Fibroblast of villous mesenchyme (primary cell): ENCODE results near the gene GNG11. TPM values are rescaled to one million over a fixed set of nuclear protein-coding genes. Genes with fewer than 3 reads are reported as not detected.
A peak's percentile ranks its signal among the peaks of the same experiment; 100 is the strongest.

Experiments
- DNase-seq: peaks from one replicate; pipeline ENCODE4 v3.0.0-alpha.2; 2010; ENCODE audit warnings: low read depth
- H3K4me3 ChIP-seq: 2 replicates; pipeline ENCODE4 v1.5.1; 2011; ENCODE audit warnings: low read depth, mild to moderate bottlenecking, low read length
- CTCF ChIP-seq: IDR thresholded peaks from 2 replicates; pipeline ENCODE4 v1.5.1; 2012; ENCODE audit warnings: low read depth, mild to moderate bottlenecking, low read length; ENCODE audit not compliant: insufficient read depth
- total RNA-seq: library from RNA; depleted of rRNA; stranded (reverse); fragments of >200 nt; gene quantifications from 2 replicates; pipeline ENCODE4 v1.2.3, GENCODE V29; 2012

The GNG11 gene
- total RNA-seq, 1 donor = 67.4 TPM

GRCh38 chr7:93923942-93924341, 2.4 kb downstream of the GNG11 start:
- TF ChIP-seq CTCF = no peak
- peak overlapping the region; percentile 86 for H3K4me3 ChIP-seq
- DNase-seq = peak; percentile 44

- no peak for TF ChIP-seq CTCF
- DNase-seq = no peak
- no peak overlapping the region for H3K4me3 ChIP-seq
These were observed 5.3 kb downstream of the GNG11 start for GRCh38 chr7:93926800-93927199.

GRCh38 chr7:93927585-93927984, 6.0 kb downstream of the GNG11 start:
- no peak for DNase-seq
- H3K4me3 ChIP-seq = no peak overlapping the region
- no peak for TF ChIP-seq CTCF

GRCh38 chr7:93931655-93932054, 10.1 kb downstream of the GNG11 start:
- TF ChIP-seq CTCF = no peak
- DNase-seq = no peak
- H3K4me3 ChIP-seq = no peak overlapping the region

DNA sequence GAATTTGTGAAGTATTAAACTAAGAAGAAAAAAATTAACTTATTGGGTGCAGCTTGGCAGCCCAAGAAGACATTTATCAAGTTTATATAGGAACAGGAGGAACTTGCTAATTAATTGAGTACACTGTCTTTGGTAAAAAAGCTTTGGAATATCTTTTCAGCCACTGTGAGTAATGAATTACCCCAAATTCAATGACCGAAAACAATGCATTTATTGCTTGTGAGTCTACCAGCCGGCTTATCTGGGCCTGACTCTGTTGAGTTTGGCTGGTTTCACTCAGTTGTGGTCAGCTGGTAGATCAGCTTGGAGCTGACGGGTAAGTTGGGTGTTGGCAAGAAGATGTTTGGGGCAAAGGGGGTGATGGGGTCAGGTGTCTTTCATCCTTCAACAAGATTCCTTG, 11.6 kb downstream of the GNG11 start:
- H3K4me3 ChIP-seq = no peak overlapping the region
- no peak for TF ChIP-seq CTCF
- no peak for DNase-seq

DNA sequence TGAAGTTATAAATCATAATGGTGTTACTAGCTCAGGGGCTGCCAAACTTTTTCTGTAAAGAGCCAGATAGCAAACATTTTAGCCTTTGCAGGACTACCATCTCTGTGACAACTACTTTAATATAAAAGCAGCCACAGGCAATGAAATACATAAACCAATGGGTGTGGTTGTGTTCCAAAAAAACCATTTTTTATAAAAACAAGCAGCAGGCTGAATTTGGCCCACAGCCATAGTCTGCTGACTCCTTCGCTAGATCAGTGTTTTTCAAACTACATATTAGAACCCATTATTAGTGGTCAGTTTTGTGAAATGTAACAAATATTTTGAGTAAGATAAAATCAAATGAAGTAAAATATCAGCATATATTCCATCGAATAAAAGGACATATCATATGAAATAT, 13.6 kb downstream of the GNG11 start:
- TF ChIP-seq CTCF = no peak
- no peak for DNase-seq
- H3K4me3 ChIP-seq = no peak overlapping the region

DNA sequence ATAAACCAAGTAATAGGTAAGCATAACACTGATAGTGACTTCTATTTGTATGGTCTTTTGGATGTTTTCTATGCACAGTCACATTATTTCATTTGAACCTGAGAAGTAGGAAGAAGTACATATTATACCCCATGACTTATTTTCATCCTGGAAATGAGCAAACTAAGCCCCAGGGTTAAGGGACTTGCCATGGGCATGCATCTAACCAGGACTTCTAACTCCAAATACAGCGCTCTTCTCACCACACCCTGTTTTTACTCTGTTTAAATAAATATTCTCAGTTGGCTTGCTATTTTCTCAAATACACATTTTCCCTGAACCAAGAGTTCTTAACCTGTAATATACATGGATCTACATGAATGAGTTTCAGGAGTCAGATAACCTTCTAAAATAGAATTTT, 16.3 kb downstream of the GNG11 start:
- DNase-seq = no peak
- TF ChIP-seq CTCF = no peak
- H3K4me3 ChIP-seq = no peak overlapping the region
